HUES6 (cell line): Measurements from ENCODE around the gene CPNE2.
"Not testable (repeated sequence)": the region's sequence is repeated elsewhere in the genome, so short reads cannot be mapped to it uniquely, and the experiment has no call there.

Experiments used
- H3K27ac ChIP-seq: 2 replicates; pipeline ENCODE4 v1.7.0; 2013; ENCODE audit warnings: low read depth, mild to moderate bottlenecking, low read length, inconsistent platforms
- H3K27me3 ChIP-seq: 2 replicates; pipeline ENCODE4 v1.6.1; 2013; ENCODE audit warnings: low read length; ENCODE audit not compliant: control insufficient read depth, insufficient read depth
- H3K36me3 ChIP-seq: 2 replicates; pipeline ENCODE4 v1.6.1; 2013; ENCODE audit warnings: low read length; ENCODE audit not compliant: control insufficient read depth, insufficient read depth
- H3K4me1 ChIP-seq: 2 replicates; pipeline ENCODE4 v1.6.1; 2013; ENCODE audit warnings: low read length; ENCODE audit not compliant: control insufficient read depth, insufficient read depth
- H3K4me3 ChIP-seq: 2 replicates; pipeline ENCODE4 v1.5.1; 2013; ENCODE audit warnings: low read depth, low read length
- H3K9ac ChIP-seq: one replicate; pipeline ENCODE4 v1.6.1; 2013; ENCODE audit warnings: mild to moderate bottlenecking, low read length
- H3K9me3 ChIP-seq: 2 replicates; pipeline ENCODE4 v1.6.1; 2013; ENCODE audit warnings: low read depth, low read length; ENCODE audit not compliant: control insufficient read depth, insufficient read depth

CPNE2 gene

GRCh38 chr16:57188711-57189002 lies 96.3 kb downstream of the CPNE2 start:
- Histone ChIP-seq H3K9me3 (no peaks in the 10 kb centered on the region), H3K27ac (no peak overlapping the region), H3K36me3 (no peaks in the 10 kb centered on the region), H3K4me1 (peaks cover 8% of the 10 kb centered on the region), H3K9ac (no peak overlapping the region), H3K4me3 (no peak overlapping the region), H3K27me3 (no peaks in the 10 kb centered on the region)

DNA sequence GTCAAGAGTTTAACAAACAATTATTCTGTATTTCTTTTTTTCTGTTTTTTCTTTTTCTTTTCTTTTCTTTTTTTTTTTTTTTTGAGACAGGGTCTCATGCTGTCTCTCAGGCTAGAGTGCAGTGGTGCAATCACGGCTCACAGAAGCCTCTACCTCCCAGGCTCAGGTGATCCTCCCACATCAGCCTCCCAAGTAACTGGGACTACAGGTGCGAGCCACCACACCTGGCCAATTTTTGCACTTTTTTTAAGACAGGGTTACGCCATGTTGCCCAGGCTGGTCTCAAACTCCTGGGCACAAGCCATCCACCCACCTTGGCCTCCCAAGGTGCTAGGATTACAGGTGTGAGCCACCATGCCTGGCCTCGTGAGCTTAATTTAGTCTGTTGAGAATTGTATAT lies 97.1 kb downstream of the CPNE2 start:
- not testable (repeated sequence) for H3K9ac ChIP-seq, H3K4me1 ChIP-seq, H3K27me3 ChIP-seq, H3K27ac ChIP-seq, H3K4me3 ChIP-seq, H3K9me3 ChIP-seq, H3K36me3 ChIP-seq

GRCh38 chr16:57190136-57190535 lies 97.8 kb downstream of the CPNE2 start:
- Histone ChIP-seq H3K4me3 (no peak overlapping the region), H3K36me3 (no peaks in the 10 kb centered on the region), H3K27ac (no peak overlapping the region), H3K4me1 (peaks cover 8% of the 10 kb centered on the region; the same call in 1 of the 2 replicates), H3K27me3 (no peaks in the 10 kb centered on the region), H3K9ac (no peak overlapping the region), H3K9me3 (no peaks in the 10 kb centered on the region)

GRCh38 chr16:57191056-57191571 lies 98.7 kb downstream of the CPNE2 start:
- no peaks in the 10 kb centered on the region for H3K9me3 ChIP-seq
- no peak overlapping the region for H3K4me3 ChIP-seq
- H3K4me1 ChIP-seq, result peaks cover 8% of the 10 kb centered on the region; the same call in 1 of the 2 replicates
- no peak overlapping the region for H3K9ac ChIP-seq
- H3K36me3 ChIP-seq, result no peaks in the 10 kb centered on the region
- H3K27ac ChIP-seq, result no peak overlapping the region
- H3K27me3 ChIP-seq, result no peaks in the 10 kb centered on the region

DNA sequence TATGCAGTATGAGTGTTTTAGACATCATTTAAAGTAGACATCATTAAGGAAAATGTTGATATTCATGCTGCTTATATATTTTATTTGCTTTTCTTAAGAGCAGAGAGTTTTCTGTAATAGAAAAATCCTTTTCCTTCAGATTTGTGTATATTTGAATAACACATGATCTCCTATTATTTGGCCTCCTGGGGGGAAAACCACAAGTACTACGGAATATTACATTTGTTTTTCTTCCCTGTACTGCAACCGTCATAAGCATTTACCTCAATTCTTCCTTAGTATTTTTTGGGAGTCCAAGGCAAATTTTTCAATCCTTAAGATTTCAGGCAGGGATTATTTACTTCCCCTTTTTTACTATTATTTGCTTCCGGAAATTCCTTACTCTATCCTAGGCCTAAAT lies 99.8 kb downstream of the CPNE2 start:
- H3K4me1 ChIP-seq, result peaks cover 8% of the 10 kb centered on the region; the same call in 1 of the 2 replicates
- no peaks in the 10 kb centered on the region for H3K27me3 ChIP-seq
- no peaks in the 10 kb centered on the region for H3K36me3 ChIP-seq
- H3K4me3 ChIP-seq, result no peak overlapping the region
- H3K9me3 ChIP-seq, result no peaks in the 10 kb centered on the region
- H3K9ac ChIP-seq, result no peak overlapping the region
- no peak overlapping the region for H3K27ac ChIP-seq

GRCh38 chr16:57192720-57193486 lies 100.5 kb downstream of the CPNE2 start:
- Histone ChIP-seq H3K4me3 (no peak overlapping the region), H3K27ac (no peak overlapping the region), H3K9me3 (no peaks in the 10 kb centered on the region), H3K4me1 (peaks cover 2% of the 10 kb centered on the region; the same call in 1 of the 2 replicates), H3K9ac (no peak overlapping the region), H3K36me3 (no peaks in the 10 kb centered on the region), H3K27me3 (no peaks in the 10 kb centered on the region)

- H3K4me3 ChIP-seq, result no peak overlapping the region
- no peak overlapping the region for H3K27ac ChIP-seq
- H3K36me3 ChIP-seq, result 0 out of 2 replicates have a peak, but pooled peaks cover 4% of the 10 kb centered on the region
- no peak overlapping the region for H3K9ac ChIP-seq
- peaks cover 5% of the 10 kb centered on the region; the same call in 1 of the 2 replicates for H3K9me3 ChIP-seq
- no peaks in the 10 kb centered on the region for H3K27me3 ChIP-seq
- H3K4me1 ChIP-seq, result no peaks in the 10 kb centered on the region
These were observed 102.1 kb downstream of the CPNE2 start for GRCh38 chr16:57194512-57194911.

DNA sequence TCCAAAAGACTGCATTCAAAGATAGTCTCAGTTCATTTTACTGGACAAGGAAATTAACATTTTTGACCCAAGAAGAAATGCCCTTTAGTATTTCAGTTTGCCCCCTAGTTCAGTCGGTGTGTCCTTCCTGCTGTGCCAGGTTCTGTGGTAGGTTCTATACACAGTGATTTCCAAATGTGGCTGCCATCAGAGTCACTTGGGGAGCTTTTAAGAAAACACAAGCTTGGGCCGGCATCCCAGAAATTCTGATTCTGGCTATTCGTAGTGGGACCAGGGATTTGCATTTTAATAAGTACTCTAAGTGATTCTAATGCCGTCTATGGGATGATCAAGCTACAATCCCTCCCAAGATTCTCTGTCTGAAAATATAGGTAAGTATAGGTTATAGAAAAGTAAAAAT lies 103.9 kb downstream of the CPNE2 start:
- H3K9me3 ChIP-seq, result peaks cover 5% of the 10 kb centered on the region; the same call in 1 of the 2 replicates
- H3K4me3 ChIP-seq, result no peak overlapping the region
- H3K4me1 ChIP-seq, result no peaks in the 10 kb centered on the region
- H3K27ac ChIP-seq, result no peak overlapping the region
- H3K36me3 ChIP-seq, result 0 out of 2 replicates have a peak, but pooled peaks cover 4% of the 10 kb centered on the region
- H3K27me3 ChIP-seq, result no peaks in the 10 kb centered on the region
- H3K9ac ChIP-seq, result no peak overlapping the region

GRCh38 chr16:57196753-57197152 lies 104.4 kb downstream of the CPNE2 start:
- peaks cover 5% of the 10 kb centered on the region; the same call in 1 of the 2 replicates for H3K9me3 ChIP-seq
- no peaks in the 10 kb centered on the region for H3K4me1 ChIP-seq
- H3K9ac ChIP-seq, result no peak overlapping the region
- H3K36me3 ChIP-seq, result 0 out of 2 replicates have a peak, but pooled peaks cover 4% of the 10 kb centered on the region
- H3K27ac ChIP-seq, result no peak overlapping the region
- no peak overlapping the region for H3K4me3 ChIP-seq
- H3K27me3 ChIP-seq, result no peaks in the 10 kb centered on the region
